ENCODE results near the gene OR14I1.

GRCh38 chr1:248681651-248682050, 20.9 kb downstream of the OR14I1 start:
- TF ChIP-seq TAF1 (IDR thresholded peaks at IDR 0.05; ENCODE audit: low read depth), result no peak
- TF ChIP-seq USF1 (IDR thresholded peaks at IDR 0.05), result no peak
- TF ChIP-seq RAD21 (IDR thresholded peaks at IDR 0.05; ENCODE audit: low read depth), result no peak
- no peak for TF ChIP-seq CEBPB (IDR thresholded peaks at IDR 0.05)
- TF ChIP-seq, protein P1, sequence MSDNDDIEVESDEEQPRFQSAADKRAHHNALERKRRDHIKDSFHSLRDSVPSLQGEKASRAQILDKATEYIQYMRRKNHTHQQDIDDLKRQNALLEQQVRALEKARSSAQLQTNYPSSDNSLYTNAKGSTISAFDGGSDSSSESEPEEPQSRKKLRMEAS (IDR thresholded peaks at IDR 0.05), result no peak
- TF ChIP-seq, protein P2, sequence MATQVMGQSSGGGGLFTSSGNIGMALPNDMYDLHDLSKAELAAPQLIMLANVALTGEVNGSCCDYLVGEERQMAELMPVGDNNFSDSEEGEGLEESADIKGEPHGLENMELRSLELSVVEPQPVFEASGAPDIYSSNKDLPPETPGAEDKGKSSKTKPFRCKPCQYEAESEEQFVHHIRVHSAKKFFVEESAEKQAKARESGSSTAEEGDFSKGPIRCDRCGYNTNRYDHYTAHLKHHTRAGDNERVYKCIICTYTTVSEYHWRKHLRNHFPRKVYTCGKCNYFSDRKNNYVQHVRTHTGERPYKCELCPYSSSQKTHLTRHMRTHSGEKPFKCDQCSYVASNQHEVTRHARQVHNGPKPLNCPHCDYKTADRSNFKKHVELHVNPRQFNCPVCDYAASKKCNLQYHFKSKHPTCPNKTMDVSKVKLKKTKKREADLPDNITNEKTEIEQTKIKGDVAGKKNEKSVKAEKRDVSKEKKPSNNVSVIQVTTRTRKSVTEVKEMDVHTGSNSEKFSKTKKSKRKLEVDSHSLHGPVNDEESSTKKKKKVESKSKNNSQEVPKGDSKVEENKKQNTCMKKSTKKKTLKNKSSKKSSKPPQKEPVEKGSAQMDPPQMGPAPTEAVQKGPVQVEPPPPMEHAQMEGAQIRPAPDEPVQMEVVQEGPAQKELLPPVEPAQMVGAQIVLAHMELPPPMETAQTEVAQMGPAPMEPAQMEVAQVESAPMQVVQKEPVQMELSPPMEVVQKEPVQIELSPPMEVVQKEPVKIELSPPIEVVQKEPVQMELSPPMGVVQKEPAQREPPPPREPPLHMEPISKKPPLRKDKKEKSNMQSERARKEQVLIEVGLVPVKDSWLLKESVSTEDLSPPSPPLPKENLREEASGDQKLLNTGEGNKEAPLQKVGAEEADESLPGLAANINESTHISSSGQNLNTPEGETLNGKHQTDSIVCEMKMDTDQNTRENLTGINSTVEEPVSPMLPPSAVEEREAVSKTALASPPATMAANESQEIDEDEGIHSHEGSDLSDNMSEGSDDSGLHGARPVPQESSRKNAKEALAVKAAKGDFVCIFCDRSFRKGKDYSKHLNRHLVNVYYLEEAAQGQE (IDR thresholded peaks at IDR 0.05; ENCODE audit: low read depth), result no peak
- no peak for TF ChIP-seq YY1 (IDR thresholded peaks at IDR 0.05; ENCODE audit: low read depth)

Data from Ishikawa (cell line).